GM13977 (cell line): ENCODE data around the gene ZDHHC9.

ENCODE experiments used
- DNase-seq: peaks from one replicate; pipeline ENCODE4 v3.0.0; 2012; ENCODE audit warnings: low spot score
- CTCF ChIP-seq: IDR thresholded peaks from 2 replicates; pipeline ENCODE4 v1.5.1; 2012; ENCODE audit warnings: mild to moderate bottlenecking, control low read depth; ENCODE audit not compliant: insufficient read depth; ENCODE audit errors: extremely low read depth, missing control alignments
- in situ Hi-C: fragments of 300-500 bp; cut with MboI; formaldehyde crosslinking; loops from one replicate; pipeline ENCODE4 v1.12.0; 2022; ENCODE audit warnings: low sequenced_read_pairs, low pct_unique_long_range_greater_than_20kb, mixed read lengths, inconsistent platforms; ENCODE audit not compliant: unreplicated experiment

The ZDHHC9 gene

GRCh38 chrX:129768586-129769466 lies 74.9 kb downstream of the ZDHHC9 start:
- DNase-seq: no peak
- in situ Hi-C loops: no loop called here
- no peak for TF ChIP-seq CTCF

DNA sequence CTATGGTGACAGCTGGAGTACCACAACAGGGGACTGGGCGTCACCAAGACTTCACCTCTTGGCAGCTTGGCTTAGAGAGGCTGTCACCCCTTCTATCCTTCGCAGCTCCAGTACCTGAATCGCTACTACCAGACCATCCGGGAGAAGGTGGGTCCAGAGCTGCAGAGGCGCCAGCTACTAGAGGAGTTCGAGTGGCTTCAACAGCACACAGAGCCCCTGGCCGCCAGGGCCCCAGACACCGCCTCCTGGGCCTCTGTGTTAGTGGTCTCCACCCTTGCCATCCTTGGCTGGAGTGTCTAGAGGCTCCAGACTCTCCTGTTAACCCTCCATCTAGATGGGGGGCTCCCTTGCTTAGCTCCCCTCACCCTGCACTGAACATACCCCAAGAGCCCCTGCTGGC lies 75.5 kb downstream of the ZDHHC9 start:
- DNase-seq: no peak
- in situ Hi-C loops: no loop called here
- no peak for TF ChIP-seq CTCF

- in situ Hi-C loops: no loop called here
- no peak for DNase-seq
- no peak for TF ChIP-seq CTCF
Observed at GRCh38 chrX:129763666-129764065, 80.0 kb downstream of the ZDHHC9 start.

GRCh38 chrX:129762448-129762847 lies 81.2 kb downstream of the ZDHHC9 start:
- no peak for DNase-seq
- in situ Hi-C loops: no loop called here

DNA sequence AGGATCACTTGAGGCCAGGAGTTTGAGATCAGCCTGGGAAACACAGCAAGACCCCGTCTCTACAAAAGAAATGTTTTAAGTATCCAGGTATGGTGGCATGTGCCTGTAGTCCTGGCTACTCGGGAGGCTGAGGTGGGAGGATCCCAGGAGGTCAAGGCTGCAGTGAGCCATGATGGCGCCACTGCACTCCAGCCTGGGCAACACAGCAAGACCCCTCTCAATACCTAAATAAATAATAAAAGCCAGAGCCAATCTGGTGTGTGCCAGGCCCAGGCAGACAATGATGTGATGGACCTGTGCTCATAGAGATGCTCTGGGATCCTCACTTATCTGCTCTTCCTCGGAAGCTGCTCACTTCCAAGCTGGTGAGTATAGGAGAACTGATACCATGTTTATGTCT lies 82.1 kb downstream of the ZDHHC9 start:
- DNase-seq: no peak
- in situ Hi-C loops: no loop called here
- no peak for TF ChIP-seq CTCF

More at GRCh38 chrX:129762448-129762847, 81.2 kb downstream of the ZDHHC9 start:
- TF ChIP-seq CTCF: no peak

- DNase-seq: no peak
- in situ Hi-C loops: no loop called here
- TF ChIP-seq CTCF: no peak
Observed at GRCh38 chrX:129760981-129761380, 82.7 kb downstream of the ZDHHC9 start.
